HG03571 (cell line): Measurements from ENCODE around the gene NUDT21.
"Not testable (repeated sequence)": the region's sequence is repeated elsewhere in the genome, so short reads cannot be mapped to it uniquely, and the experiment has no call there.

Experiments
- ATAC-seq: cut with Tn5 transposase; IDR thresholded peaks from one replicate; pipeline ENCODE4 v1.9.1; 2021; ENCODE audit not compliant: unreplicated experiment

NUDT21 gene

GRCh38 chr16:56419740-56420548, 31.2 kb downstream of the NUDT21 start:
- ATAC-seq, result no peak

- no peak for ATAC-seq
These were observed 34.0 kb downstream of the NUDT21 start for GRCh38 chr16:56417138-56417537.

GRCh38 chr16:56415875-56416274, 35.3 kb downstream of the NUDT21 start:
- ATAC-seq, result no peak

GRCh38 chr16:56414366-56414765, 36.8 kb downstream of the NUDT21 start:
- ATAC-seq, result no peak

GRCh38 chr16:56413381-56413780, 37.8 kb downstream of the NUDT21 start:
- ATAC-seq, result no peak

- ATAC-seq, result no peak
These were observed 39.5 kb downstream of the NUDT21 start for GRCh38 chr16:56411624-56412023.

- no peak for ATAC-seq
These were observed 40.0 kb downstream of the NUDT21 start for GRCh38 chr16:56411123-56411522.

GRCh38 chr16:56409195-56409594, 41.9 kb downstream of the NUDT21 start:
- ATAC-seq, result no peak

- no peak for ATAC-seq
These were observed 42.6 kb downstream of the NUDT21 start for GRCh38 chr16:56408379-56409098.

- ATAC-seq, result no peak
These were observed 45.0 kb downstream of the NUDT21 start for GRCh38 chr16:56405977-56406672.

- no peak for ATAC-seq
These were observed 49.6 kb downstream of the NUDT21 start for GRCh38 chr16:56401482-56401881.

- ATAC-seq, result no peak
These were observed 50.7 kb downstream of the NUDT21 start for GRCh38 chr16:56400458-56400857.

- ATAC-seq, result no peak
These were observed 51.6 kb downstream of the NUDT21 start for GRCh38 chr16:56399486-56399885.

- ATAC-seq, result no peak
These were observed 52.1 kb downstream of the NUDT21 start for GRCh38 chr16:56399047-56399446.

GRCh38 chr16:56396724-56397123, 54.4 kb downstream of the NUDT21 start:
- ATAC-seq, result not testable (repeated sequence)

- ATAC-seq, result no peak
These were observed 61.6 kb downstream of the NUDT21 start for GRCh38 chr16:56389554-56389953.

- no peak for ATAC-seq
These were observed 62.9 kb downstream of the NUDT21 start for GRCh38 chr16:56388209-56388608.

- ATAC-seq, result no peak
These were observed 63.7 kb downstream of the NUDT21 start for GRCh38 chr16:56387396-56387795.

GRCh38 chr16:56384074-56384721, 66.9 kb downstream of the NUDT21 start:
- ATAC-seq, result no peak

GRCh38 chr16:56382901-56383355, 68.2 kb downstream of the NUDT21 start:
- ATAC-seq, result no peak

GRCh38 chr16:56382459-56382858, 68.7 kb downstream of the NUDT21 start:
- no peak for ATAC-seq
